Panc1 (cell line): Measurements from ENCODE around the gene HCFC1R1. TPM values are rescaled to one million over a fixed set of nuclear protein-coding genes. Genes with fewer than 3 reads are reported as not detected.
"Not testable (repeated sequence)": the region's sequence is repeated elsewhere in the genome, so short reads cannot be mapped to it uniquely, and the experiment has no call there.

ENCODE experiments used
- ATAC-seq: fragments of 200-7000 bp; cut with Tn5 transposase; 2 replicates; pipeline ENCODE4 v1.9.1; 2020; ENCODE audit warnings: mild to moderate bottlenecking, moderate library complexity
- BruUV-seq: library from RNA; stranded (reverse); fragments of 400-500 nt; replicated peaks from 2 replicates; lab custom pipeline; 2021; lab: Mats Ljungman, UMichigan
- CTCF ChIA-PET: fragments of 300-600 bp; sonication (Branson Sonifier 250); formaldehyde crosslinking; loops from one replicate; lab custom pipeline; 2022; ENCODE audit warnings: antibody characterized with exemption; lab: Charles Lee
- POLR2A ChIA-PET: fragments of 300-600 bp; sonication (Branson Sonifier 250); formaldehyde crosslinking; loops from one replicate; lab custom pipeline; 2022; ENCODE audit warnings: antibody characterized with exemption; lab: Charles Lee
- DNase-seq: peaks from one replicate; pipeline ENCODE4 v3.0.0-alpha.2; 2010; ENCODE audit warnings: low read depth, low spot score
- H3K27ac ChIP-seq: 2 replicates; pipeline ENCODE4 v1.5.1; 2011; ENCODE audit warnings: mild to moderate bottlenecking, low read length, inconsistent platforms
- H3K27me3 ChIP-seq: fragments of 200-500 bp; sonication (Bioruptor generic); 2 replicates; pipeline ENCODE4 v1.6.0; 2014; ENCODE audit warnings: low read length, inconsistent platforms; ENCODE audit not compliant: control insufficient read depth, insufficient read depth
- H3K36me3 ChIP-seq: fragments of 200-500 bp; sonication (Bioruptor generic); 2 replicates; pipeline ENCODE4 v1.5.1; 2014; ENCODE audit warnings: inconsistent platforms, mild to moderate bottlenecking, low read length, moderate library complexity; ENCODE audit not compliant: control insufficient read depth, insufficient read depth
- H3K4me1 ChIP-seq: 2 replicates; pipeline ENCODE4 v1.5.1; 2011; ENCODE audit warnings: inconsistent platforms, mild to moderate bottlenecking, low read length, moderate library complexity; ENCODE audit not compliant: control insufficient read depth, insufficient read depth
- H3K4me3 ChIP-seq, 2 experiments: 2 replicates each; pipeline ENCODE4 v1.5.1; 2011 to 2012; ENCODE audit warnings: low read depth in 2 of 2, low read length in 2 of 2, mild to moderate bottlenecking in 2 of 2, inconsistent platforms in 1 of 2, moderate library complexity in 1 of 2
- H3K9me3 ChIP-seq: fragments of 200-500 bp; sonication (Bioruptor generic); 2 replicates; pipeline ENCODE4 v1.5.1; 2014; ENCODE audit warnings: low read depth, mild to moderate bottlenecking, inconsistent platforms, low read length, moderate library complexity; ENCODE audit not compliant: control insufficient read depth, insufficient read depth
- CTCF ChIP-seq: fragments of 450-650 bp; IDR thresholded peaks from 2 replicates; pipeline ENCODE4 v1.5.1; 2017; ENCODE audit warnings: mild to moderate bottlenecking
- POLR2AphosphoS5 ChIP-seq: IDR thresholded peaks from 2 replicates; pipeline ENCODE4 v1.6.1; 2012; ENCODE audit warnings: mild to moderate bottlenecking, low read depth, low read length, moderate library complexity
- REST ChIP-seq, 2 experiments: IDR thresholded peaks; 2 replicates each; pipeline ENCODE4 v1.6.1; 2011 to 2012; ENCODE audit warnings: low read depth in 2 of 2, control low read depth in 1 of 2, low read length in 1 of 2, mild to moderate bottlenecking in 1 of 2, moderate library complexity in 1 of 2; ENCODE audit not compliant: insufficient read depth in 1 of 2
- SIN3A ChIP-seq: IDR thresholded peaks from 2 replicates; pipeline ENCODE4 v1.6.1; 2012; ENCODE audit warnings: low read depth, mild to moderate bottlenecking, low read length, moderate library complexity, borderline replicate concordance; ENCODE audit not compliant: insufficient read depth
- TCF7L2 ChIP-seq: IDR thresholded peaks from 2 replicates; pipeline ENCODE4 v1.6.1; 2011; ENCODE audit warnings: mild to moderate bottlenecking, low read depth, low read length, inconsistent platforms
- in situ Hi-C: cut with HindIII; loops from 2 replicates; pipeline ENCODE4 v1.10.0; 2016; ENCODE audit warnings: low sequenced_read_pairs, low pct_unique_long_range_greater_than_20kb
- intact Hi-C: fragments of 100-400 bp; cut with micrococcal nuclease; formaldehyde crosslinking; loops from one replicate; pipeline ENCODE4 v1.10.0; 2022; ENCODE audit not compliant: unreplicated experiment
- total RNA-seq: library from RNA; stranded (reverse); gene quantifications from one replicate; pipeline ENCODE4 v1.2.1, GENCODE V29; 2021; ENCODE audit not compliant: unreplicated experiment

HCFC1R1 gene
- total RNA-seq, 1 experiment from 2014 or later = 67.3 TPM

- Histone ChIP-seq H3K4me3 (no peak overlapping the region), H3K9me3 (no peaks in the 10 kb centered on the region), H3K36me3 (no peaks in the 10 kb centered on the region), H3K4me1 (peaks cover 2% of the 10 kb centered on the region; the same call in 1 of the 2 replicates), H3K27me3 (no peaks in the 10 kb centered on the region), H3K27ac (no peak overlapping the region)
- ChIA-PET POLR2A (no interaction called here), CTCF (interaction anchor here (1.1 kb wide), 1 partner anchor 25 kb away, joined by 3 read pairs; no protein-coding TSS in a partner anchor)
- intact Hi-C loops = loop anchor here (10.0 kb wide), 1 partner anchor 68 kb away; no protein-coding TSS in a partner anchor
- TF ChIP-seq TCF7L2 = no peak
- no TSS peak for BruUV-seq
- in situ Hi-C loops = no loop called here
- no peak for DNase-seq
- no peak for ATAC-seq
These were observed 32.8 kb upstream of the HCFC1R1 start for GRCh38 chr16:3056336-3057180.

- POLR2A ChIA-PET, DNase-seq, H3K36me3 ChIP-seq, H3K27me3 ChIP-seq, BruUV-seq, in situ Hi-C loops, H3K27ac ChIP-seq, H3K4me1 ChIP-seq, H3K4me3 ChIP-seq, ATAC-seq, H3K9me3 ChIP-seq: not testable (repeated sequence)
- CTCF ChIA-PET = interaction anchor here (1.1 kb wide), 1 partner anchor 24 kb away, joined by 3 read pairs; no protein-coding TSS in a partner anchor
- intact Hi-C loops = loop anchor here (10.0 kb wide), 1 partner anchor 69 kb away; no protein-coding TSS in a partner anchor
These were observed 32.0 kb upstream of the HCFC1R1 start for GRCh38 chr16:3055734-3056115.

- DNase-seq (no peak), ATAC-seq (no peak)
- Histone ChIP-seq H3K27me3 (no peaks in the 10 kb centered on the region), H3K27ac (no peak overlapping the region), H3K36me3 (no peaks in the 10 kb centered on the region), H3K4me1 (peaks cover 2% of the 10 kb centered on the region; the same call in 1 of the 2 replicates), H3K4me3 (no peak overlapping the region), H3K9me3 (no peaks in the 10 kb centered on the region)
- in situ Hi-C loops (no loop called here), intact Hi-C loops (loop anchor here (10.0 kb wide), 1 partner anchor 70 kb away; no protein-coding TSS in a partner anchor)
- BruUV-seq = no TSS peak
- ChIA-PET CTCF (interaction anchor here (1.1 kb wide), 1 partner anchor 23 kb away, joined by 3 read pairs; no protein-coding TSS in a partner anchor), POLR2A (no interaction called here)
- TF ChIP-seq SIN3A (no peak), CTCF (no peak), REST (IDR thresholded peaks at IDR 0.05; ENCODE audit: insufficient read depth in 1 of 2, low read depth in 2 of 2, low read length in 1 of 2) (no peak), POLR2AphosphoS5 (no peak), TCF7L2 (no peak)
These were observed 31.4 kb upstream of the HCFC1R1 start for GRCh38 chr16:3054965-3055733.

GRCh38 chr16:3053330-3053710, 29.6 kb upstream of the HCFC1R1 start:
- intact Hi-C loops = loop anchor here (10.0 kb wide), 1 partner anchor 71 kb away; no protein-coding TSS in a partner anchor
- ATAC-seq, H3K4me1 ChIP-seq, H3K4me3 ChIP-seq, in situ Hi-C loops, H3K27ac ChIP-seq, H3K9me3 ChIP-seq, H3K36me3 ChIP-seq, POLR2A ChIA-PET, CTCF ChIA-PET, BruUV-seq, H3K27me3 ChIP-seq, DNase-seq: not testable (repeated sequence)
